ENCODE data around the gene LRRC8E. TPM values are rescaled to one million over a fixed set of nuclear protein-coding genes. Genes with fewer than 3 reads are reported as not detected.

The LRRC8E gene
- total RNA-seq, 1 experiment from 2014 or later = 3.0 TPM

GRCh38 chr19:7926727-7927604 lies 38.7 kb downstream of the LRRC8E start:
- ChIA-PET CTCF (interaction anchor here (0.5 to 2.2 kb wide), 10 partner anchors 9 to 142 kb away, joined by 3 to 14 read pairs (median 4); partner anchors contain the start of gene TIMM44), POLR2A (interaction anchor here (0.6 to 2.0 kb wide), 5 partner anchors 12 to 92 kb away, joined by 3 to 8 read pairs (median 3); partner anchors contain the start of genes TGFBR3L and TIMM44)
- no peaks in the 10 kb centered on the region for H3K27me3 Mint-ChIP-seq (ENCODE audit: low read depth)
- H3K4me3 Mint-ChIP-seq = peak overlapping the region; percentile 68
- no peak overlapping the region for H3K27ac Mint-ChIP-seq
- H3K36me3 Mint-ChIP-seq = peaks cover 6% of the 10 kb centered on the region
- no peak for DNase-seq (ENCODE audit: low spot score)
- ATAC-seq = no peak
- no peaks in the 10 kb centered on the region for H3K9me3 Mint-ChIP-seq
- peaks cover 4% of the 10 kb centered on the region; the same call in 1 of the 2 replicates for H3K4me1 Mint-ChIP-seq
- TF ChIP-seq MLX (CRISPR knock-in tag; IDR thresholded peaks at IDR 0.05) = no peak
- TF ChIP-seq E2F1 (CRISPR knock-in tag; IDR thresholded peaks at IDR 0.05) = no peak
- peak; percentile 30; the same call in 1 of the 2 replicates for TF ChIP-seq HMGXB4 (CRISPR knock-in tag; IDR thresholded peaks at IDR 0.05)
- TF ChIP-seq NR1H2 (CRISPR knock-in tag; IDR thresholded peaks at IDR 0.05) = no peak

GRCh38 chr19:7927605-7928333 lies 39.5 kb downstream of the LRRC8E start:
- H3K4me3 Mint-ChIP-seq = no peak overlapping the region
- POLR2A ChIA-PET = interaction anchor here (0.7 to 2.0 kb wide), 3 partner anchors 13 to 75 kb away, joined by 3 to 8 read pairs (median 3); partner anchors contain the start of genes TGFBR3L and TIMM44
- CTCF ChIA-PET = interaction anchor here (0.5 to 2.2 kb wide), 8 partner anchors 10 to 141 kb away, joined by 3 to 14 read pairs (median 4); partner anchors contain the start of gene TIMM44
- no peak for ATAC-seq
- no peak for DNase-seq (ENCODE audit: low spot score)
- TF ChIP-seq ZNF423 (CRISPR knock-in tag; IDR thresholded peaks at IDR 0.05) (no peak), ZNF416 (CRISPR knock-in tag; IDR thresholded peaks at IDR 0.05) (no peak), E2F4 (CRISPR knock-in tag; IDR thresholded peaks at IDR 0.05; ENCODE audit: borderline replicate concordance, low read depth) (no peak), CREB1 (CRISPR knock-in tag; IDR thresholded peaks at IDR 0.05) (no peak), ZSCAN18 (CRISPR knock-in tag; IDR thresholded peaks at IDR 0.05) (no peak), NR1H2 (CRISPR knock-in tag; IDR thresholded peaks at IDR 0.05) (no peak), ARID4B (CRISPR knock-in tag; IDR thresholded peaks at IDR 0.05; ENCODE audit: borderline replicate concordance) (0 out of 2 replicates have a peak, but pooled peaks have one; percentile 32), FOXP4 (CRISPR knock-in tag; IDR thresholded peaks at IDR 0.05) (no peak), RELA (CRISPR knock-in tag; IDR thresholded peaks at IDR 0.05; ENCODE audit: borderline replicate concordance) (0 out of 2 replicates have a peak, but pooled peaks have one; percentile 34)
- no peaks in the 10 kb centered on the region for H3K27me3 Mint-ChIP-seq (ENCODE audit: low read depth)
- H3K4me1 Mint-ChIP-seq = peaks cover 4% of the 10 kb centered on the region; the same call in 1 of the 2 replicates
- peaks cover 9% of the 10 kb centered on the region for H3K36me3 Mint-ChIP-seq
- no peaks in the 10 kb centered on the region for H3K9me3 Mint-ChIP-seq
- H3K27ac Mint-ChIP-seq = no peak overlapping the region

Measured in WTC11 (cell line).